DND-41 (cell line): ENCODE results near the gene SECISBP2.

ENCODE experiments used
- EZH2 ChIP-seq: IDR thresholded peaks from 3 replicates; pipeline ENCODE4 v1.6.1; 2012; ENCODE audit warnings: borderline replicate concordance, low read depth, mild to moderate bottlenecking, moderate library complexity, low read length, inconsistent platforms; ENCODE audit not compliant: severe bottlenecking
- TF ChIP-seq, protein P1 (sequence below): IDR thresholded peaks from 2 replicates; pipeline ENCODE4 v1.5.1; 2012; ENCODE audit warnings: borderline replicate concordance, low read length, moderate library complexity, mild to moderate bottlenecking; ENCODE audit not compliant: poor library complexity, severe bottlenecking; ENCODE audit errors: extremely low read depth

DNA sequence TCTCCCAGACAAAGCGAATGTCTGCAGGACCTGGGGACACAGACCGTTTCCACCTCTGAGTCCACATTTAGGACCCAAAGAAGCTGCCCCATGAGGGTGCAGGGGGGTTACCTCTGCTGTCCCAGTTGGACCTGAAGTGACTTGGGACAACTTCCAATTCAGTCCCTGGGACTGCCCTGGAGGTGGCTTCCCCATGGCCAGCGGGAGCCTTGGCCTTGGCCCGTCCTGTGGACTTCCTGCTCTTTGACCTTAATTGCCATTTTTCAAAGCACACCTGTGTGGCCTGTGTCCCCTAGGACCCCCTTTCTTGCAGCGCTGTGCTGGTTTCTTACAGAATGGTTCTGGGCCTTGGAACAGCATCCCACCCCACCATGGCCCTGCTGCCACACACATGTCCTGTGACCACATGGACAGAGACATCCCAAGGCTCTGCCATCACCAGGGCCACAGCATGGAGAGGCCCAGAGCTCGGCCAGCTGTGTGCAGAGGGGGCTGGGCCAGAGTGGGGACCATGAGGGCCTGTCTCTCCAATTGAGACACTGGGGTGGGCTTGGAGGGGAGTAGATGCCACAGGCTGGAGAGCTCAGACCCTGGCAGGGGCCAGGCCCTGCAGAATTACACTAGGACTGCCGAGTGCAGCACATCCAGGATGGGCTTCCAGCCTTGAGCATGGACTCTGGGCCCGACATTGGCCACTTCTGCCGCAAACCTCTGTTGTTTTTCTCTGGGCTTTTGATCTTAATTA lies 45.8 kb downstream of the SECISBP2 start:
- TF ChIP-seq, protein P1, sequence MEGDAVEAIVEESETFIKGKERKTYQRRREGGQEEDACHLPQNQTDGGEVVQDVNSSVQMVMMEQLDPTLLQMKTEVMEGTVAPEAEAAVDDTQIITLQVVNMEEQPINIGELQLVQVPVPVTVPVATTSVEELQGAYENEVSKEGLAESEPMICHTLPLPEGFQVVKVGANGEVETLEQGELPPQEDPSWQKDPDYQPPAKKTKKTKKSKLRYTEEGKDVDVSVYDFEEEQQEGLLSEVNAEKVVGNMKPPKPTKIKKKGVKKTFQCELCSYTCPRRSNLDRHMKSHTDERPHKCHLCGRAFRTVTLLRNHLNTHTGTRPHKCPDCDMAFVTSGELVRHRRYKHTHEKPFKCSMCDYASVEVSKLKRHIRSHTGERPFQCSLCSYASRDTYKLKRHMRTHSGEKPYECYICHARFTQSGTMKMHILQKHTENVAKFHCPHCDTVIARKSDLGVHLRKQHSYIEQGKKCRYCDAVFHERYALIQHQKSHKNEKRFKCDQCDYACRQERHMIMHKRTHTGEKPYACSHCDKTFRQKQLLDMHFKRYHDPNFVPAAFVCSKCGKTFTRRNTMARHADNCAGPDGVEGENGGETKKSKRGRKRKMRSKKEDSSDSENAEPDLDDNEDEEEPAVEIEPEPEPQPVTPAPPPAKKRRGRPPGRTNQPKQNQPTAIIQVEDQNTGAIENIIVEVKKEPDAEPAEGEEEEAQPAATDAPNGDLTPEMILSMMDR = no peak
- TF ChIP-seq EZH2 = no peak
